OCI-LY1 (cell line): ENCODE data around the gene OR8G1.

Experiments used
- H2AFZ ChIP-seq: fragments of 200-600 bp; sonication (generic), shearing (Covaris generic); 2 replicates; pipeline ENCODE4 v1.6.0; 2014; ENCODE audit warnings: antibody characterized with exemption, mild to moderate bottlenecking, low read length
- H3F3A ChIP-seq: fragments of 200-600 bp; sonication (generic), shearing (Covaris generic); 2 replicates; pipeline ENCODE4 v1.6.0; 2014; ENCODE audit warnings: mild to moderate bottlenecking, antibody characterized with exemption, low read length, moderate library complexity; ENCODE audit not compliant: insufficient read depth
- H3K27ac ChIP-seq: fragments of 200-600 bp; sonication (generic); 2 replicates; pipeline ENCODE4 v1.5.1; 2014; ENCODE audit warnings: low read length, mixed run types, mild to moderate bottlenecking, low read depth; ENCODE audit not compliant: poor library complexity, severe bottlenecking
- H3K27me3 ChIP-seq: fragments of 200-600 bp; sonication (generic); 2 replicates; pipeline ENCODE4 v1.6.0; 2014; ENCODE audit warnings: antibody characterized with exemption, mild to moderate bottlenecking, low read length, moderate library complexity; ENCODE audit not compliant: insufficient read depth
- H3K36me3 ChIP-seq: fragments of 200-600 bp; sonication (generic); 2 replicates; pipeline ENCODE4 v1.6.1; 2014; ENCODE audit warnings: mild to moderate bottlenecking, antibody characterized with exemption, low read length, moderate library complexity, mixed read lengths; ENCODE audit not compliant: insufficient read depth
- H3K4me1 ChIP-seq: fragments of 200-600 bp; sonication (generic); 2 replicates; pipeline ENCODE4 v1.5.1; 2014; ENCODE audit warnings: mild to moderate bottlenecking, low read length, moderate library complexity; ENCODE audit not compliant: insufficient read depth, severe bottlenecking
- H3K4me2 ChIP-seq: fragments of 200-600 bp; sonication (generic), shearing (Covaris generic); 2 replicates; pipeline ENCODE4 v1.6.1; 2014; ENCODE audit warnings: low read length
- H3K4me3 ChIP-seq: fragments of 200-600 bp; sonication (generic); 2 replicates; pipeline ENCODE4 v1.5.1; 2014; ENCODE audit warnings: low read length, low read depth, mild to moderate bottlenecking, mixed read lengths; ENCODE audit not compliant: poor library complexity, severe bottlenecking
- H3K79me2 ChIP-seq: fragments of 200-600 bp; shearing (Covaris generic); 2 replicates; pipeline ENCODE4 v1.6.1; 2016; ENCODE audit warnings: mixed run types, low read length, mixed read lengths; ENCODE audit not compliant: insufficient read depth
- H3K9ac ChIP-seq: fragments of 200-600 bp; sonication (generic), shearing (Covaris generic); 2 replicates; pipeline ENCODE4 v1.6.1; 2014; ENCODE audit warnings: mild to moderate bottlenecking, low read length, mixed read lengths
- H3K9me2 ChIP-seq: fragments of 200-600 bp; sonication (generic), shearing (Covaris generic); 2 replicates; pipeline ENCODE4 v1.6.1; 2014; ENCODE audit warnings: low read depth, mild to moderate bottlenecking, low read length, mixed read lengths
- H3K9me3 ChIP-seq: fragments of 200-600 bp; shearing (Covaris generic); 2 replicates; pipeline ENCODE4 v1.6.1; 2014; ENCODE audit warnings: low read length, mixed read lengths
- H4K20me1 ChIP-seq: fragments of 200-600 bp; sonication (generic), shearing (Covaris generic); 2 replicates; pipeline ENCODE4 v1.6.0; 2016; ENCODE audit warnings: mild to moderate bottlenecking, low read length; ENCODE audit not compliant: insufficient read depth
- CTCF ChIP-seq: fragments of 200-600 bp; sonication (generic), shearing (Covaris generic); IDR thresholded peaks from 2 replicates; pipeline ENCODE4 v1.5.1; 2017; ENCODE audit warnings: mild to moderate bottlenecking, antibody characterized with exemption, low read length, moderate library complexity, mixed read lengths
- EZH2 ChIP-seq: fragments of 200-600 bp; sonication (generic), shearing (Covaris generic); IDR thresholded peaks from 2 replicates; pipeline ENCODE4 v1.8.0; 2017; ENCODE audit warnings: borderline replicate concordance, mixed run types, mild to moderate bottlenecking, antibody characterized with exemption, low read length, moderate library complexity, mixed read lengths

OR8G1 gene

GRCh38 chr11:124240621-124241397 lies at the start of gene OR8G1:
Gene OR8G1 (plus strand): TSS chr11:124241095. CDS start chr11:124249676, 8,581 bp downstream.
- H4K20me1 ChIP-seq: no peaks in the 10 kb centered on the region
- no peak within 1 kb of the TSS for H2AFZ ChIP-seq
- H3K9ac ChIP-seq: no peak within 1 kb of the TSS
- H3K36me3 ChIP-seq: no peaks in the 10 kb centered on the region
- TF ChIP-seq EZH2 (no peak), CTCF (no peak)
- no peaks in the 10 kb centered on the region for H3K9me2 ChIP-seq
- H3K4me3 ChIP-seq: no peak within 1 kb of the TSS
- H3K27me3 ChIP-seq: no peaks in the 10 kb centered on the region
- H3F3A ChIP-seq: no peaks in the 10 kb centered on the region
- H3K4me2 ChIP-seq: no peak within 1 kb of the TSS
- no peaks in the 10 kb centered on the region for H3K9me3 ChIP-seq
- no peak within 1 kb of the TSS for H3K27ac ChIP-seq
- H3K79me2 ChIP-seq: no peaks in the 10 kb centered on the region
- no peaks in the 10 kb centered on the region for H3K4me1 ChIP-seq

- H3K9me3 ChIP-seq: no peaks in the 10 kb centered on the region
- no peak overlapping the region for H3K4me3 ChIP-seq
- no peaks in the 10 kb centered on the region for H3K27me3 ChIP-seq
- H3K36me3 ChIP-seq: no peaks in the 10 kb centered on the region
- no peaks in the 10 kb centered on the region for H3K9me2 ChIP-seq
- no peaks in the 10 kb centered on the region for H3F3A ChIP-seq
- H3K79me2 ChIP-seq: no peaks in the 10 kb centered on the region
- H3K9ac ChIP-seq: no peak overlapping the region
- no peak overlapping the region for H3K4me2 ChIP-seq
- H3K4me1 ChIP-seq: no peaks in the 10 kb centered on the region
- H3K27ac ChIP-seq: no peak overlapping the region
- no peaks in the 10 kb centered on the region for H4K20me1 ChIP-seq
- TF ChIP-seq EZH2: no peak
- TF ChIP-seq CTCF: no peak
- no peak overlapping the region for H2AFZ ChIP-seq
These were observed 47.5 kb upstream of the OR8G1 start for GRCh38 chr11:124193221-124194010.

- no peaks in the 10 kb centered on the region for H3K36me3 ChIP-seq
- no peaks in the 10 kb centered on the region for H3K9me3 ChIP-seq
- no peaks in the 10 kb centered on the region for H3K27me3 ChIP-seq
- no peak overlapping the region for H2AFZ ChIP-seq
- H3K4me1 ChIP-seq: no peaks in the 10 kb centered on the region
- no peak overlapping the region for H3K4me2 ChIP-seq
- H3K4me3 ChIP-seq: no peak overlapping the region
- H3F3A ChIP-seq: no peaks in the 10 kb centered on the region
- TF ChIP-seq EZH2: no peak
- TF ChIP-seq CTCF: no peak
- no peaks in the 10 kb centered on the region for H3K9me2 ChIP-seq
- no peak overlapping the region for H3K9ac ChIP-seq
- no peaks in the 10 kb centered on the region for H4K20me1 ChIP-seq
- H3K27ac ChIP-seq: no peak overlapping the region
- H3K79me2 ChIP-seq: no peaks in the 10 kb centered on the region
These were observed 46.4 kb upstream of the OR8G1 start for GRCh38 chr11:124194293-124195188.
